ENCODE measurements around the gene PFAS.

PFAS gene

DNA sequence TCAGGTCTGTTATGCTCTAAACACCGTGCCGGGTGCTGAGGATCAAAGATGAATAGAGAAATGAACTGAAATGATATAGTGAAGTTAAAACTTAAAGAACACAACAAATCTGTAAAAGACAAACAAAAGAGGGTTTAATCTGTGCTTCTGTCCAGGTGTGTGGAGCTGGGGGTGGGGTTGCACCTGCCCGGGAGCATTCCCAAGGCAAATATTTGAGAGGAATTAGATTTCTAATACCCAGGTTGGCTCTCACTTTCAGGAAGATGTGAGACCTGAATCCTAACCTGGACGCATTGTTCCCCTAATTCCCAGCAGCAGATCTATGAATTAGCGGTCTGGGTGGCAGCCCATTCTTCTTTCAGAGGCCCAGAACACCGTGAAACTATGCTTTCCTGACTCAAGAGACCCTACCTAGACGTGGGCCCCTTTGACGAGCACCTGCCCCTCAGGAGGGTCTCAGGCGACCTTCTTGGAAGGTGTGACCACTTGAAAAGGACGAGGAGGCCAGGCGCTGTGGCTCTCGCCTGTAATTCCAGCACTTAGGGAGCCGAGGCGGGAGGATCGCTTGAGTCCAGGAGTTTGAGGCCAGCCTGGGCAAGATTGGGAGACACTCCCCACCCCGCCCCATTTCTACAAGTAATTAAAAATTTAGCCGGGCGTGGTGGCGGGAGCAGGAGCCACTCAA, 38.7 kb downstream of the PFAS start:
- H3K4me1 ChIP-seq (ENCODE audit: control insufficient read depth, insufficient read depth, low read length), result peaks cover 7% of the 10 kb centered on the region
- no peaks in the 10 kb centered on the region for H3K9me3 ChIP-seq (ENCODE audit: control insufficient read depth, low read length)
- H3K4me3 ChIP-seq (ENCODE audit: insufficient read depth, low read depth, low read length), result peak overlapping the region; percentile 96
- H3K27me3 ChIP-seq (ENCODE audit: control insufficient read depth, insufficient read depth, low read length, poor library complexity, severe bottlenecking), result no peaks in the 10 kb centered on the region
- H3K36me3 ChIP-seq (ENCODE audit: control insufficient read depth, insufficient read depth, low read length), result no peaks in the 10 kb centered on the region
- peak overlapping the region; percentile 36 for H3K27ac ChIP-seq (ENCODE audit: insufficient read depth, low read depth, low read length, poor library complexity, severe bottlenecking)
- WGBS, 2 experiments, result 52 to 55% methylated on average over 19 of the region's 19 CpGs

- WGBS, 2 experiments, result 0% methylated on average over 53 of the region's 53 CpGs
- H3K9me3 ChIP-seq (ENCODE audit: control insufficient read depth, low read length), result no peaks in the 10 kb centered on the region
- no peaks in the 10 kb centered on the region for H3K27me3 ChIP-seq (ENCODE audit: control insufficient read depth, insufficient read depth, low read length, poor library complexity, severe bottlenecking)
- peak within 1 kb of the TSS; percentile 96 for H3K4me3 ChIP-seq (ENCODE audit: insufficient read depth, low read depth, low read length)
- H3K27ac ChIP-seq (ENCODE audit: insufficient read depth, low read depth, low read length, poor library complexity, severe bottlenecking), result peak within 1 kb of the TSS; percentile 74
- H3K4me1 ChIP-seq (ENCODE audit: control insufficient read depth, insufficient read depth, low read length), result peaks cover 7% of the 10 kb centered on the region
- H3K36me3 ChIP-seq (ENCODE audit: control insufficient read depth, insufficient read depth, low read length), result no peaks in the 10 kb centered on the region
Observed at GRCh38 chr17:8288336-8289102, 39.4 kb downstream of the PFAS start, which contains the start of gene RANGRF. Gene RANGRF (plus strand): TSS chr17:8288670. CDS start chr17:8288789, 119 bp downstream.

- 5 to 6% methylated on average over 17 of the region's 17 CpGs for WGBS, 2 experiments
- no peaks in the 10 kb centered on the region for H3K9me3 ChIP-seq (ENCODE audit: control insufficient read depth, low read length)
- H3K27me3 ChIP-seq (ENCODE audit: control insufficient read depth, insufficient read depth, low read length, poor library complexity, severe bottlenecking), result no peaks in the 10 kb centered on the region
- H3K4me3 ChIP-seq (ENCODE audit: insufficient read depth, low read depth, low read length), result peak overlapping the region; percentile 96
- no peaks in the 10 kb centered on the region for H3K36me3 ChIP-seq (ENCODE audit: control insufficient read depth, insufficient read depth, low read length)
- H3K4me1 ChIP-seq (ENCODE audit: control insufficient read depth, insufficient read depth, low read length), result peaks cover 7% of the 10 kb centered on the region
- peak overlapping the region; percentile 74 for H3K27ac ChIP-seq (ENCODE audit: insufficient read depth, low read depth, low read length, poor library complexity, severe bottlenecking)
Observed at GRCh38 chr17:8289103-8289397, 40.0 kb downstream of the PFAS start.

- no peaks in the 10 kb centered on the region for H3K36me3 ChIP-seq (ENCODE audit: control insufficient read depth, insufficient read depth, low read length)
- H3K27me3 ChIP-seq (ENCODE audit: control insufficient read depth, insufficient read depth, low read length, poor library complexity, severe bottlenecking), result no peaks in the 10 kb centered on the region
- H3K4me3 ChIP-seq (ENCODE audit: insufficient read depth, low read depth, low read length), result no peak overlapping the region
- H3K9me3 ChIP-seq (ENCODE audit: control insufficient read depth, low read length), result no peaks in the 10 kb centered on the region
- WGBS, 2 experiments, result 53 to 55% methylated on average over 3 of the region's 3 CpGs
- peaks cover 7% of the 10 kb centered on the region for H3K4me1 ChIP-seq (ENCODE audit: control insufficient read depth, insufficient read depth, low read length)
- no peak overlapping the region for H3K27ac ChIP-seq (ENCODE audit: insufficient read depth, low read depth, low read length, poor library complexity, severe bottlenecking)
Observed at GRCh38 chr17:8290043-8290442, 41.0 kb downstream of the PFAS start.

- Histone ChIP-seq H3K27ac (ENCODE audit: insufficient read depth, low read depth, low read length, poor library complexity, severe bottlenecking) (no peak overlapping the region), H3K9me3 (ENCODE audit: control insufficient read depth, low read length) (no peaks in the 10 kb centered on the region), H3K4me1 (ENCODE audit: control insufficient read depth, insufficient read depth, low read length) (peaks cover 7% of the 10 kb centered on the region), H3K4me3 (ENCODE audit: insufficient read depth, low read depth, low read length) (no peak overlapping the region), H3K27me3 (ENCODE audit: control insufficient read depth, insufficient read depth, low read length, poor library complexity, severe bottlenecking) (no peaks in the 10 kb centered on the region), H3K36me3 (ENCODE audit: control insufficient read depth, insufficient read depth, low read length) (no peaks in the 10 kb centered on the region)
- 88 to 92% methylated on average over 5 of the region's 5 CpGs for WGBS, 2 experiments
Observed at GRCh38 chr17:8292639-8293395, 43.7 kb downstream of the PFAS start.

DNA sequence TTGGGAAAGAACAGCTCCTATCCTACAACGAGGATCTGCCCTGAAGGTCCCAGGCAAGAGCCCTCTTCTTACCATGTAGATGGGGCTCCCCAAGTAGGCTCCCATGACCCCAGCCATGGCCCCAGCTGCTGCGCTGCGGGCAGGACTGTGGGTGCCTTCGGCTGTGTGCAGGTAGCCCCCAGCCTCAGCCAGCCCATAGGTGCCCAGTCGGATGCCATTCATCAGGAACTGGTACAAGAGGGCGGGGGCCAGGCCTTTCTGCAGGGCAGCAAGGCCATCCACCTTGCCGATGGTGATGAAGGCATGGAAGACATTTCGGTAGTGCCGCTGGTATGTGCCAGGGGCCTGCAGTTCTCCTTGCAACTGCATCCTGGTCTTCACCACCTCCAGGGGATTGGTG, 45.3 kb downstream of the PFAS start:
- H3K27ac ChIP-seq (ENCODE audit: insufficient read depth, low read depth, low read length, poor library complexity, severe bottlenecking), result no peak overlapping the region
- peaks cover 4% of the 10 kb centered on the region for H3K4me1 ChIP-seq (ENCODE audit: control insufficient read depth, insufficient read depth, low read length)
- no peaks in the 10 kb centered on the region for H3K36me3 ChIP-seq (ENCODE audit: control insufficient read depth, insufficient read depth, low read length)
- H3K9me3 ChIP-seq (ENCODE audit: control insufficient read depth, low read length), result no peaks in the 10 kb centered on the region
- no peak overlapping the region for H3K4me3 ChIP-seq (ENCODE audit: insufficient read depth, low read depth, low read length)
- WGBS, 2 experiments, result 92 to 93% methylated on average over 9 of the region's 9 CpGs
- no peaks in the 10 kb centered on the region for H3K27me3 ChIP-seq (ENCODE audit: control insufficient read depth, insufficient read depth, low read length, poor library complexity, severe bottlenecking)

- 23 to 26% methylated on average over 15 of the region's 15 CpGs for WGBS, 2 experiments
Observed at GRCh38 chr17:8294814-8295316, 45.8 kb downstream of the PFAS start.

GRCh38 chr17:8300226-8300625, 51.1 kb downstream of the PFAS start:
- WGBS, 2 experiments, result 80 to 84% methylated on average over 3 of the region's 3 CpGs

More at GRCh38 chr17:8294814-8295316, 45.8 kb downstream of the PFAS start:
- Histone ChIP-seq H3K4me3 (ENCODE audit: insufficient read depth, low read depth, low read length) (peak overlapping the region; percentile 77), H3K36me3 (ENCODE audit: control insufficient read depth, insufficient read depth, low read length) (no peaks in the 10 kb centered on the region), H3K9me3 (ENCODE audit: control insufficient read depth, low read length) (no peaks in the 10 kb centered on the region), H3K27me3 (ENCODE audit: control insufficient read depth, insufficient read depth, low read length, poor library complexity, severe bottlenecking) (no peaks in the 10 kb centered on the region), H3K4me1 (ENCODE audit: control insufficient read depth, insufficient read depth, low read length) (no peaks in the 10 kb centered on the region), H3K27ac (ENCODE audit: insufficient read depth, low read depth, low read length, poor library complexity, severe bottlenecking) (no peak overlapping the region)

GRCh38 chr17:8300627-8301242, 51.6 kb downstream of the PFAS start:
- WGBS, 2 experiments, result 4 to 14% methylated on average over 7 to 8 of the region's 8 CpGs
- no peak overlapping the region for H3K4me3 ChIP-seq (ENCODE audit: insufficient read depth, low read depth, low read length)
- no peaks in the 10 kb centered on the region for H3K27me3 ChIP-seq (ENCODE audit: control insufficient read depth, insufficient read depth, low read length, poor library complexity, severe bottlenecking)
- H3K4me1 ChIP-seq (ENCODE audit: control insufficient read depth, insufficient read depth, low read length), result no peaks in the 10 kb centered on the region
- no peaks in the 10 kb centered on the region for H3K9me3 ChIP-seq (ENCODE audit: control insufficient read depth, low read length)
- no peaks in the 10 kb centered on the region for H3K36me3 ChIP-seq (ENCODE audit: control insufficient read depth, insufficient read depth, low read length)
- no peak overlapping the region for H3K27ac ChIP-seq (ENCODE audit: insufficient read depth, low read depth, low read length, poor library complexity, severe bottlenecking)

More at GRCh38 chr17:8300226-8300625, 51.1 kb downstream of the PFAS start:
- Histone ChIP-seq H3K36me3 (ENCODE audit: control insufficient read depth, insufficient read depth, low read length) (no peaks in the 10 kb centered on the region), H3K4me1 (ENCODE audit: control insufficient read depth, insufficient read depth, low read length) (no peaks in the 10 kb centered on the region), H3K27me3 (ENCODE audit: control insufficient read depth, insufficient read depth, low read length, poor library complexity, severe bottlenecking) (no peaks in the 10 kb centered on the region), H3K4me3 (ENCODE audit: insufficient read depth, low read depth, low read length) (no peak overlapping the region), H3K27ac (ENCODE audit: insufficient read depth, low read depth, low read length, poor library complexity, severe bottlenecking) (no peak overlapping the region), H3K9me3 (ENCODE audit: control insufficient read depth, low read length) (no peaks in the 10 kb centered on the region)

Measured in ectodermal cell (in vitro differentiated cells).